ENCODE results near the gene HMBS. TPM values are rescaled to one million over a fixed set of nuclear protein-coding genes. Genes with fewer than 3 reads are reported as not detected.

The HMBS gene
- total and polyA plus RNA-seq, 2 of the 8 experiments (the other 6 are each of a cell fraction or from before 2014, with no cell fraction given), result 69.3 to 109 TPM

GRCh38 chr11:119118227-119118626, 33.5 kb downstream of the HMBS start:
- no peak for FAIRE-seq
- H4K5ac ChIP-seq (ENCODE audit: insufficient read length, low read depth, low read length), result no peak overlapping the region
- H3K23ac ChIP-seq (ENCODE audit: insufficient read length), result no peak overlapping the region
- H3K27me3 ChIP-seq (replicated peaks in 1 of 4; ENCODE audit: control insufficient read depth in 3 of 4, extremely low read depth in 1 of 4, insufficient read depth in 3 of 4, low read length in 3 of 4), result no peaks in the 10 kb centered on the region
- no peak overlapping the region for H2BK15ac ChIP-seq (ENCODE audit: low read length)
- peaks cover 7 to 17% of the 10 kb centered on the region in 2 experiments for H3K79me2 ChIP-seq (ENCODE audit: control insufficient read depth in 1 of 2, insufficient read depth in 2 of 2, low read length in 2 of 2)
- no peak overlapping the region for H3K18ac ChIP-seq (ENCODE audit: extremely low read depth, low read length)
- ChIA-PET CTCF (ENCODE audit: partially characterized antibody) (interaction anchor here (0.7 to 4.9 kb wide), 5 partner anchors 10 to 51 kb away, joined by 3 to 26 read pairs (median 4); partner anchors contain the start of genes C2CD2L and NLRX1), POLR2A (ENCODE audit: partially characterized antibody) (interaction anchor here (0.8 to 4.9 kb wide), 5 partner anchors 10 to 25 kb away, joined by 3 to 42 read pairs (median 9); partner anchors contain the start of genes C2CD2L and DPAGT1)
- H2BK120ac ChIP-seq (replicated peaks; ENCODE audit: low read depth, low read length), result no peak overlapping the region
- peaks cover 5% of the 10 kb centered on the region; the same call in 1 of the 2 replicates for H3K23me2 ChIP-seq (ENCODE audit: low read depth, low read length)
- no peak overlapping the region for H3K56ac ChIP-seq (replicated peaks; ENCODE audit: insufficient read length, low read depth, low read length)
- no peak overlapping the region for H2AFZ ChIP-seq (ENCODE audit: low read length)
- DNase-seq (ENCODE audit: low read depth in 1 of 2, low spot score in 2 of 2), result no peak
- 88% methylated on average over 5 of the region's 5 CpGs; no CpG with 5 or more reads in 1 of the 2 experiments for WGBS, 2 experiments (ENCODE audit: extremely low coverage in 1 of 2, insufficient coverage in 1 of 2, insufficient read length in 1 of 2, insufficient replicate concordance in 2 of 2, low coverage in 1 of 2, low lambda C conversion rate in 2 of 2, missing lambda C conversion rate in 1 of 2)
- H3K9me3 ChIP-seq (ENCODE audit: insufficient read depth in 2 of 2, low read depth in 1 of 2, low read length in 1 of 2), result no peaks in the 10 kb centered on the region
- H3K9ac ChIP-seq (replicated peaks in 1 of 4; ENCODE audit: extremely low read depth in 1 of 4, low read depth in 3 of 4, low read length in 3 of 4), result no peak overlapping the region
- no peak overlapping the region for H2BK5ac ChIP-seq (ENCODE audit: low read depth, low read length)
- H2BK20ac ChIP-seq (ENCODE audit: low read length), result no peak overlapping the region
- no peaks in the 10 kb centered on the region; a peak in 1 of 8 replicates for H3K36me3 ChIP-seq (ENCODE audit: control insufficient read depth in 2 of 4, insufficient read depth in 4 of 4, low read length in 3 of 4)
- no peak overlapping the region for H3K14ac ChIP-seq (ENCODE audit: insufficient read length)
- no peak overlapping the region for H3K27ac ChIP-seq (ENCODE audit: low read depth, low read length)
- H3K4me3 ChIP-seq (ENCODE audit: extremely low read depth in 1 of 4, insufficient read depth in 2 of 4, low read depth in 3 of 4, low read length in 4 of 4), result no peak overlapping the region
- no peak overlapping the region for H4K8ac ChIP-seq (ENCODE audit: extremely low read depth, insufficient read depth, low read length)
- no peak overlapping the region for H2AK5ac ChIP-seq (ENCODE audit: low read depth, low read length)
- no peak overlapping the region for H3K4ac ChIP-seq (replicated peaks; ENCODE audit: insufficient read length, low read depth, low read length)
- H3K79me1 ChIP-seq (ENCODE audit: low read depth, low read length), result peaks cover 7% of the 10 kb centered on the region; the same call in 1 of the 2 replicates
- H3K4me2 ChIP-seq (ENCODE audit: insufficient read depth in 1 of 2, low read depth in 2 of 2, low read length in 2 of 2), result no peak overlapping the region
- no peak overlapping the region for H2BK12ac ChIP-seq (ENCODE audit: low read depth, low read length)
- peaks cover 0 to 4% of the 10 kb centered on the region in 2 experiments for H4K20me1 ChIP-seq (replicated peaks in 1 of 2; ENCODE audit: control insufficient read depth in 1 of 2, insufficient read depth in 2 of 2, low read length in 2 of 2)
- no peak overlapping the region for H4K91ac ChIP-seq (replicated peaks; ENCODE audit: insufficient read length, low read length)
- H3K4me1 ChIP-seq (replicated peaks in 1 of 4; ENCODE audit: control insufficient read depth in 3 of 4, insufficient read depth in 4 of 4, low read length in 3 of 4), result peaks cover 4 to 10% (median 6%) of the 10 kb centered on the region in 4 experiments; a peak in 6 of 7 replicates
- TF ChIP-seq TBP (IDR thresholded peaks at IDR 0.05; ENCODE audit: low read depth, low read length) (no peak), RAD21 (IDR thresholded peaks at IDR 0.05 in 1 of 2, conservative IDR thresholded peaks at IDR 0.05 in 1 of 2; ENCODE audit: low read depth in 2 of 2, low read length in 2 of 2) (no peak), FOSL1 (IDR thresholded peaks at IDR 0.05; ENCODE audit: insufficient read depth, low read depth, low read length) (no peak), PHF8 (conservative IDR thresholded peaks at IDR 0.05; ENCODE audit: low read depth, low read length) (no peak), EZH2 (IDR thresholded peaks at IDR 0.05; ENCODE audit: low read depth, low read length, severe bottlenecking) (no peak), KDM1A (IDR thresholded peaks at IDR 0.05; ENCODE audit: borderline replicate concordance, low read length) (no peak), HDAC6 (IDR thresholded peaks at IDR 0.05; ENCODE audit: low read depth, low read length) (no peak), RBBP5 (IDR thresholded peaks at IDR 0.05; ENCODE audit: borderline replicate concordance, low read depth, low read length) (no peak), SP4 (IDR thresholded peaks at IDR 0.05; ENCODE audit: low read length) (no peak), NANOG (IDR thresholded peaks at IDR 0.05; ENCODE audit: insufficient read depth, low read depth, low read length, poor library complexity, severe bottlenecking) (no peak), SIRT6 (IDR thresholded peaks at IDR 0.05; ENCODE audit: low read length) (no peak)
- TF ChIP-seq, protein P1, sequence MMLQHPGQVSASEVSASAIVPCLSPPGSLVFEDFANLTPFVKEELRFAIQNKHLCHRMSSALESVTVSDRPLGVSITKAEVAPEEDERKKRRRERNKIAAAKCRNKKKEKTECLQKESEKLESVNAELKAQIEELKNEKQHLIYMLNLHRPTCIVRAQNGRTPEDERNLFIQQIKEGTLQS (IDR thresholded peaks at IDR 0.05; ENCODE audit: insufficient read depth, low read depth, low read length), result no peak
